RWPE2 (cell line): ENCODE measurements around the gene MARCHF9.

Source experiments
- ATAC-seq: fragments of 200-7000 bp; cut with Tn5 transposase; 3 replicates; pipeline ENCODE4 v1.9.1; 2021; ENCODE audit warnings: low read depth
- DNase-seq: peaks from one replicate; pipeline ENCODE4 v3.0.0-alpha.2; 2020; ENCODE audit warnings: low spot score
- H3K27ac ChIP-seq: fragments of 450-650 bp; 2 replicates; pipeline ENCODE4 v1.5.1; 2017; ENCODE audit warnings: mild to moderate bottlenecking; ENCODE audit not compliant: poor library complexity, severe bottlenecking
- H3K27me3 ChIP-seq: fragments of 250-450 bp; sonication (Bioruptor Pico); 2 replicates; pipeline ENCODE4 v1.5.1; 2021; ENCODE audit warnings: mild to moderate bottlenecking, moderate library complexity; ENCODE audit not compliant: insufficient read depth, poor library complexity, severe bottlenecking
- H3K36me3 ChIP-seq: fragments of 250-450 bp; sonication (Bioruptor Pico); 2 replicates; pipeline ENCODE4 v1.5.1; 2020; ENCODE audit warnings: low read depth, mild to moderate bottlenecking, moderate library complexity
- H3K4me1 ChIP-seq: fragments of 250-450 bp; sonication (Bioruptor Pico); 2 replicates; pipeline ENCODE4 v1.5.1; 2021; ENCODE audit warnings: mild to moderate bottlenecking, moderate library complexity; ENCODE audit not compliant: insufficient read depth, poor library complexity, severe bottlenecking
- H3K4me3 ChIP-seq: fragments of 250-450 bp; sonication (Bioruptor Pico); 2 replicates; pipeline ENCODE4 v1.5.1; 2021; ENCODE audit warnings: mild to moderate bottlenecking, moderate library complexity; ENCODE audit not compliant: severe bottlenecking
- H3K9me3 ChIP-seq: fragments of 250-450 bp; sonication (Bioruptor Pico); 2 replicates; pipeline ENCODE4 v1.5.1; 2021; ENCODE audit warnings: mild to moderate bottlenecking, moderate library complexity; ENCODE audit not compliant: severe bottlenecking
- TF ChIP-seq, protein P1 (sequence below): fragments of 450-650 bp; IDR thresholded peaks from one replicate; pipeline ENCODE4 v1.5.1; 2017; ENCODE audit warnings: mild to moderate bottlenecking, moderate library complexity; ENCODE audit not compliant: poor library complexity, severe bottlenecking

Gene MARCHF9

DNA sequence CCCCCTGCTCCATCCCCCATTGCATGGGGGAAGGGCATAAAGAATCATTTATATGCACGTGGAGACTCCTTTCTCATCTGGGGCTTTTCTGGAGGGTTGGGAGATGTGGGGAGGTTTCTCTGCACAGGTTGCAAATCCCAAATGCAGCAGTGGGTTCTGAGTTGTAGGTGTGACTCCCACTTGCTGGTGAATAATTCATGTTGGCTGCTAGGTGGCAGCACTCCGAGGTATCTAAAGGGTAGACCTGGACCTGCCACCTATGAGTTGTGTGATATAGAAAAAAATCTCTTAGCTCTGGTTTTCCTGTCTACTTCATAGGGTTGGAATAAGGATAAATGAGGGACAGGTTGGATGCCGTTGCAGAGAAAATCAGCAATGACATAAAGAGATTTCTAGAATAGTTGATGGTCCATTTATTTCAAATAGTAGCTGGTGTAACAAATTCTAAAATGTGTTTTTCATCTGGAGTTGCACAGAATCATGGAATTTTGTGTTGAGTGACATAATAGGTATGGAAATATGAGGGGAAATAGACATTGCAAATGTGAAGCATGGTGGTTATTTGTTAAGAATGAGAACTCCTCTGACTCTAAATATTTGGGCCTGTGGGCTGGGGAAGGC is 4.6 kb downstream of the MARCHF9 start:
- ATAC-seq, result peak; percentile 48
- H3K27ac ChIP-seq, result no peak overlapping the region
- H3K4me1 ChIP-seq, result peaks cover under 1% of the 10 kb centered on the region
- TF ChIP-seq, protein P1, sequence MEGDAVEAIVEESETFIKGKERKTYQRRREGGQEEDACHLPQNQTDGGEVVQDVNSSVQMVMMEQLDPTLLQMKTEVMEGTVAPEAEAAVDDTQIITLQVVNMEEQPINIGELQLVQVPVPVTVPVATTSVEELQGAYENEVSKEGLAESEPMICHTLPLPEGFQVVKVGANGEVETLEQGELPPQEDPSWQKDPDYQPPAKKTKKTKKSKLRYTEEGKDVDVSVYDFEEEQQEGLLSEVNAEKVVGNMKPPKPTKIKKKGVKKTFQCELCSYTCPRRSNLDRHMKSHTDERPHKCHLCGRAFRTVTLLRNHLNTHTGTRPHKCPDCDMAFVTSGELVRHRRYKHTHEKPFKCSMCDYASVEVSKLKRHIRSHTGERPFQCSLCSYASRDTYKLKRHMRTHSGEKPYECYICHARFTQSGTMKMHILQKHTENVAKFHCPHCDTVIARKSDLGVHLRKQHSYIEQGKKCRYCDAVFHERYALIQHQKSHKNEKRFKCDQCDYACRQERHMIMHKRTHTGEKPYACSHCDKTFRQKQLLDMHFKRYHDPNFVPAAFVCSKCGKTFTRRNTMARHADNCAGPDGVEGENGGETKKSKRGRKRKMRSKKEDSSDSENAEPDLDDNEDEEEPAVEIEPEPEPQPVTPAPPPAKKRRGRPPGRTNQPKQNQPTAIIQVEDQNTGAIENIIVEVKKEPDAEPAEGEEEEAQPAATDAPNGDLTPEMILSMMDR, result peak; percentile 77
- H3K9me3 ChIP-seq, result no peaks in the 10 kb centered on the region
- H3K27me3 ChIP-seq, result no peaks in the 10 kb centered on the region
- DNase-seq, result no peak
- H3K36me3 ChIP-seq, result peaks cover 38% of the 10 kb centered on the region
- no peak overlapping the region for H3K4me3 ChIP-seq

DNA sequence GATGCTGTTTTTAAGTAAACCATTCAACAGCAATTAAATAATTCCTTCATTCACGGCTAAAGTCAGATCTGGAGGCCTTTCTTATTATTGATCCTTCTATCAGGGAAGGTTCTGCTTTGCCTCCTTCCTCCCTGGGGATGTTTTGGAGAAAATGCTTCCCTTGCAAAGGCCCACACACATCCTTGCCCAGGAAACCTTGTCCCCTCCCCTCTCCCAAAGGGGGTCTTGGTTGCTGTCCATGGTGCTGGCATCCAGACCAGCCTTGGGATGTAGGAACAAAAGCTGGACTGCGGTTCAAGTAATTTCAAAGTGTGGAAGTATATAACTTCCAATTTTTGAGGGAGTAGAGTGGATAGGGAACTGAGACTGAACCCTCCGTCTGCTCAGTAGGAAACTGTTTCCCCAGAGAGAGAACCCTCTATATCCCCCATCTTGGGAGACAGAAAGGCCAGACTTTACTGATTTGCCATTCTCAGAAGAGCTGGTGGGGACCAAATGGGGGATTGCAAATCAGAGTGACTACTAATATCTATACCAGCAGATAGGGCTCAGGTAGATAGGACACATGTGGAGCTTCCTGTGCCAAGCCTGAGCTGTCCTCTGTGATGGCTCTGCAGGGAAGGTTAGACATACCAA is 5.6 kb downstream of the MARCHF9 start:
- no peak for ATAC-seq

DNA sequence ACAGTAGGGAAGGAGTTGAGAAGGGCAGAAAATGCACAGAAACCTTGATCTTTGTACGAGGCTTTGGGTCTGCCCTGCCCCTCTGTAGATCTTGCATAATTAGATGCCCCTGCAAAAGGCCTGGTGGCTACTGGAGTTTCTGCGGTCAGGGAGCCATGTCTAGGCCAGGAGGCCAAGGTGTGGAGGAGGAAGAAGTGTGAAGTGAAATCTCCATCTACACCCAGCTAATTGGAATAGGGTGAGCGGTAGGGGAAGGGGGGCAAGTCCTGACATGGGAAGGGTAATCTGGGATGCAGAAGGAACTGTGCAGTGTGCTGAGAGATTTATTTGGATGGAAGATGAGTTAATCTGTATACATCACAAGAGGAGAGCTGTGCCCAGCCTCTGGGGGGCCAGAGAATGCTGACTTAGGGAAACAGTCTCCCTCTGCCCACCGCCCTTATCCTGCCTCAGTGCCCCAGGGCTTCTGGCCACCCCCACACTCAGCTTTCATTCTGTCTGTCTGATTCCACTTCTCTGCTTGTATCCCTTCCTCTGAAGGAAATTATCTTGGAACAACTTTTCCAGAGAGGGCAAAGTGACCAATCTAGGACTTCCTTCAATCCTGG is 6.6 kb downstream of the MARCHF9 start:
- no peaks in the 10 kb centered on the region for H3K27me3 ChIP-seq
- DNase-seq (no peak), ATAC-seq (no peak)
- H3K9me3 ChIP-seq, result no peaks in the 10 kb centered on the region
- TF ChIP-seq, protein P1, result no peak
- H3K27ac ChIP-seq, result no peak overlapping the region
- H3K36me3 ChIP-seq, result peaks cover 38% of the 10 kb centered on the region
- H3K4me1 ChIP-seq, result no peaks in the 10 kb centered on the region
- no peak overlapping the region for H3K4me3 ChIP-seq

More for the DNA sequence above, 5.6 kb downstream of the MARCHF9 start:
- H3K4me1 ChIP-seq, result no peaks in the 10 kb centered on the region
- H3K27ac ChIP-seq, result no peak overlapping the region
- H3K27me3 ChIP-seq, result no peaks in the 10 kb centered on the region
- DNase-seq, result no peak
- H3K9me3 ChIP-seq, result no peaks in the 10 kb centered on the region
- TF ChIP-seq, protein P1, result no peak
- no peak overlapping the region for H3K4me3 ChIP-seq
- peaks cover 38% of the 10 kb centered on the region for H3K36me3 ChIP-seq

DNA sequence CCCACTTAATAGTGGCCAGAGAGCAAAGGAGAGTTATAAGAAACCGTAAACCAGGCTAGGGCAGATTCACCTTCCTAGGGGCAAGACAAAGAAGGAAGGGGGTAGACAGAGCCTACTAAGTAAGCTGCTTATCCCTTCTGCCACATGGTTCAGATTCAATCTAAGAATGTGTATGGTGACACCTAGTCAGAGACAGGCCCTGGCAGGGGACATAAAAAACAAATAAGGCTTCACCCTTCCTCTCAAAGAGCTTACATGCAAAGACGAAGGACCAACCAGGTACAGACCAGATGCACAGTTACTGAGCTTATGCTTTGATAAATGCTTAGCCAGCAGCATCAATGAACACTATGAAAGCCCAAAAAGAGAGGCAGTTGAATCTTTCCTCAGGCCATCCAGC is 7.6 kb downstream of the MARCHF9 start:
- DNase-seq, result no peak
- H3K4me1 ChIP-seq, result peaks cover 3% of the 10 kb centered on the region
- no peak overlapping the region for H3K4me3 ChIP-seq
- no peak for ATAC-seq
- H3K27ac ChIP-seq, result no peak overlapping the region
- peaks cover 35% of the 10 kb centered on the region for H3K36me3 ChIP-seq
- TF ChIP-seq, protein P1, result no peak
- no peaks in the 10 kb centered on the region for H3K27me3 ChIP-seq
- H3K9me3 ChIP-seq, result no peaks in the 10 kb centered on the region
